ENCODE results near the gene RALGAPB. TPM values are rescaled to one million over a fixed set of nuclear protein-coding genes. Genes with fewer than 3 reads are reported as not detected.

RALGAPB gene
- total RNA-seq, 2 donors from 2014 or later, result 23.1 to 24.4 TPM

GRCh38 chr20:38586181-38586525 lies 113.5 kb downstream of the RALGAPB start:
- Histone ChIP-seq H3K9me3 (no peaks in the 10 kb centered on the region), H3K36me3 (replicated peaks in 1 of 2; ENCODE audit: insufficient read depth in 1 of 2, low read depth in 2 of 2) (no peaks in the 10 kb centered on the region), H3K4me3 (no peak overlapping the region), H3K4me1 (no peaks in the 10 kb centered on the region), H3K27me3 (no peaks in the 10 kb centered on the region), H3K27ac (no peak overlapping the region)
- intact Hi-C loops (cut with DNase I), result no loop called here
- WGBS, 2 donors, result 42 to 75% methylated on average over 3 of the region's 3 CpGs
- ATAC-seq, result no peak
- TF ChIP-seq POLR2A (IDR thresholded peaks at IDR 0.05) (no peak), CTCF (IDR thresholded peaks at IDR 0.05) (no peak)
- no peak for DNase-seq

- Histone ChIP-seq H3K27ac (no peak overlapping the region), H3K9me3 (no peaks in the 10 kb centered on the region), H3K27me3 (no peaks in the 10 kb centered on the region), H3K36me3 (replicated peaks in 1 of 2; ENCODE audit: insufficient read depth in 1 of 2, low read depth in 2 of 2) (no peaks in the 10 kb centered on the region), H3K4me3 (no peak overlapping the region), H3K4me1 (no peaks in the 10 kb centered on the region)
- TF ChIP-seq CTCF (IDR thresholded peaks at IDR 0.05) (no peak), POLR2A (IDR thresholded peaks at IDR 0.05) (no peak)
- WGBS, 2 donors, result 73 to 89% methylated on average over 3 to 6 of the region's 6 CpGs
- intact Hi-C loops (cut with DNase I), result no loop called here
- no peak for ATAC-seq
- no peak for DNase-seq
Observed at GRCh38 chr20:38588303-38588702, 115.7 kb downstream of the RALGAPB start.

- no peak overlapping the region for H3K4me3 ChIP-seq
- TF ChIP-seq POLR2A (IDR thresholded peaks at IDR 0.05) (no peak), CTCF (IDR thresholded peaks at IDR 0.05) (no peak)
- ATAC-seq, result no peak
- WGBS, 2 donors, result 74 to 85% methylated on average over 4 of the region's 4 CpGs
- H3K27me3 ChIP-seq, result no peaks in the 10 kb centered on the region
- no peaks in the 10 kb centered on the region for H3K4me1 ChIP-seq
- H3K9me3 ChIP-seq, result no peaks in the 10 kb centered on the region
- intact Hi-C loops (cut with DNase I), result no loop called here
- H3K36me3 ChIP-seq (replicated peaks in 1 of 2; ENCODE audit: insufficient read depth in 1 of 2, low read depth in 2 of 2), result no peaks in the 10 kb centered on the region
- no peak for DNase-seq
- H3K27ac ChIP-seq, result no peak overlapping the region
Observed at GRCh38 chr20:38589351-38589750, 116.7 kb downstream of the RALGAPB start.

GRCh38 chr20:38589967-38590675 lies 117.5 kb downstream of the RALGAPB start:
- Histone ChIP-seq H3K27ac (no peak overlapping the region), H3K9me3 (no peaks in the 10 kb centered on the region), H3K4me1 (no peaks in the 10 kb centered on the region), H3K36me3 (replicated peaks in 1 of 2; ENCODE audit: insufficient read depth in 1 of 2, low read depth in 2 of 2) (no peaks in the 10 kb centered on the region), H3K27me3 (no peaks in the 10 kb centered on the region), H3K4me3 (no peak overlapping the region)
- WGBS, 2 donors, result 77 to 80% methylated on average over 3 of the region's 3 CpGs
- no peak for TF ChIP-seq CTCF (IDR thresholded peaks at IDR 0.05)
- TF ChIP-seq POLR2A (IDR thresholded peaks at IDR 0.05), result no peak
- intact Hi-C loops (cut with DNase I), result no loop called here
- no peak for DNase-seq
- no peak for ATAC-seq

Measured in body of pancreas (tissue), 4 donors.